ENCODE data around the gene SCAMP1.
A peak's percentile ranks its signal among the peaks of the same experiment; 100 is the strongest.

Gene SCAMP1

GRCh38 chr5:78359831-78360673, at the start of gene SCAMP1:
TSS of gene SCAMP1 (plus strand) at chr5:78360617. CDS start at chr5:78360672, 55 bp downstream.
- peak; percentile 41 to 94 (median 86) for DNase-seq

- no peak for DNase-seq
Measured at GRCh38 chr5:78317515-78317914, 42.9 kb upstream of the SCAMP1 start.

GRCh38 chr5:78318337-78318736, 42.1 kb upstream of the SCAMP1 start:
- no peak for DNase-seq

DNA sequence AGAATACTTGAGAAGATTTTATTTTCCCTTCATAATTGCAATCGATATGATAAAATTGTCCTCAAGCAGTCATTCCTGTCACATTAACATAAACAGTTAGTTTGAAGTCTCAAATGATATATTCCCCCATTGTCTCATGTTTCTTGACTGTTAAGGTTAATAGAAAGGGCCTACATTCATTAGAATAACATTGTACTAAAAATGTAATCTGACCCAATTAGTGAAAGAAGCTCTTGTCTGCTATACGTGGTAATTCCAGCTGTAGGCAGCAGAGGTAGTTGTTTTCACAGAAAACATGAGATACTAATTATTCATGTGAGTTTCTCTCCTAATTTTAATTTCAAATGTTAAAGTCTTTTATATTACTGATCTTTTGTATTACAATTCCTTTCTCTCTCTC, 40.0 kb upstream of the SCAMP1 start:
- peak in 2 of 58 donors; percentile 2 to 7 for DNase-seq

DNA sequence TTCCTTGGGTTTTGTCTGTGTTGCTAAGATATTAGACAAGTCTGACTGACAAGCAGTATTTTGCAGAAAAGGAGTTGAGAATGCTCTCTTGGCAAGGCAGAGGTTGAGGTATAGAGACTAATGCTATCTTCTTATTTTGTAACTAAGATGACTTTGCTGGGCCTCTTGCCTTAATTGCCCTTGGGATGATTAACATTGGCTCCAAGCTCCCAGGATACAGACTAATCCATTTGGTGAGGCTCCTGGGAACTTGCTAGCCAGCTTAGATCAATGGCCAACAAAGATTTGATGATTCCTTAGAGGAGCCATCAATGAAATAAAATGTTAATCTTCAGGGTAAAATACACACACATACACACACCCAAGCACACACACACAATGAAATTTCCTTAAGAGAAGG, 37.2 kb upstream of the SCAMP1 start:
- no peak for DNase-seq

DNA sequence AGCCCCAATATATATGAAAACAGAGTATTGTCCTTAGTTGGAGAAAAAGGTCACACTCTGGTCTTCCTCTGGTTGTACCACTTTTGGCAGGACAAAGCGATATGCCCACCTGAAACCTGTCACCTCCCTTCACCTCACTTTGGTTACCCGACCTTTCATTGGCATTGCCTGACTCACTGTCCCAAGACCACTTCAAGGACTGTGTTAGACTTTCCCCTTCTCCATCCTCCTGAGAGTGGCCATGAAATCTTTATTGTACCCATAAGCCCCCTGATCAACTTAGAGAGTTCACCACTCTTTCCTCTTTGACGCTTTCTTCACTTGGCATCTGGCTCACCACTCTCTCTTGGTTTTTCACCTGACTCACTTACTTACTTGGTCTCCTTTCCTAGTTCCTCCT, 33.5 kb upstream of the SCAMP1 start:
- no peak for DNase-seq

- DNase-seq = no peak
Measured at GRCh38 chr5:78327761-78328510, 32.5 kb upstream of the SCAMP1 start.

DNA sequence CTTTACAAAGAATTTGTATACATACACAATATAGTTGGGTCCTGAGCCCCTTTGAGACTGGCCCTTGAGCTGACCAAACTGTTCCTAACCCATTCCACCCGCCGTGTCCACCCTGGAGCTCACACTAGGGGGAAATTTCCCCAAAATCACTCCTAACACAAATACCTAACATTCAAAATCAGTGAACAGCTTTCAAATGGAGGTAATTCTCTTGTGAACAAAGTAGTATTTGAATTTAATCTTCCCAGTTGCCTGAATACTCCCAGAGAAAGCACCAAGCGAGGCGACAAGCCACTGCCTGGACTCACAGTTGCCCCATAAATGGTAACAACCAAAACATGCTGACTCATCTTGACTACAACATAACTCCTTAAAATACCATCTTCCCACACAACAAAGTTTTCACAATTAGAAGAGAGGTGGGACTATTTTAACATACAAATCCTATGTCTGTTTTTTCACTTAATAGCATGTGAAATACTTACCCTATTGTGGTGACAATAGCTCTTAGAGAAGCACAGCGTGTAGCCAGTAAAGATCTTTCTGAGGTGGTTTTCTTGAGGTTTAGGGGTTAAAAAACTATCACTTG, 31.7 kb upstream of the SCAMP1 start:
- DNase-seq = no peak

DNA sequence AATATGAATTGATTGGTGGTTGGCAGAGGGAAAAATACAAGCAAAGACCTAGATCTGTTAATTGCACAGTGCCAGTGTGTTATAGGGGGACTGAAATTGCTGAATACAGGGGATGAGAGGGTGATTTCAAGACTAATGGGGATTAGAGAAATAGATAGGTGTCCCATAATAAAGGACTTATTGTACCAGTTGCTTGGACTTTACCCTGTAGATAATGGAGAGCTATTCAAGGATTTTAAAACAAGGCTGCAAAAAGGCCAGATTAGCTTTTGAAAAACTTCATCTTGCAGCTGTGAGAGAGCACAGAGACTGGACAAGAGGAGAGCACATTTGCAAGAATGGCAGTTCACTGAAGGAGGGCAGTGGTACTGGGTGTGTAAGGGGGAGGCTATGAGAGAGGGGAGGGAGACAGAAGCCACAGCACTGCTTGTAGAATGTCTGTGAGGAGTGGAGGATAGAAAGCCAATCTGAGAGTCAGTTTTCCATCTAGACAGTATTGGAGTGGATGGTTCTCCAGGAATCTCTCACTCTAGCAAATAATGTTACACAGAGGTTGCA, 28.8 kb upstream of the SCAMP1 start:
- no peak for DNase-seq

DNA sequence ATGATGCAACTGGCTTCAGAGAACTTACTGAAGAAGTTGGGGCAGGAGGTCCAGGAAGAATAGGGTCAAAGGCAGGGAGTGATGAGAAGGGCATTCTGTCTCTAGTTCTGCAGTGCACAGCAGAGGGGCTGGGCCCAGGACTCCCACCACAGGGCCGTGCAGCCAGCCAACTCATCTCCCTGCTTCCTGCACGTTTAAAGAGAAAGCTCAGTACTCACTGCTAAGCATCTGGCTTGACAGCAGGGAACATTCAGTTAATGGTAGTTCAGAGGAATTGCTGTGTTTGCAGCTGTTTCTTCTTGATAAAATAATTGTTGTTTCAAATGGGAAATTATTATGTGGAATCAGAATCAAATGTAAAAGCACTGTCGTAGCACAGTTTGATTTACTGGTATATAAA, 25.6 kb upstream of the SCAMP1 start:
- DNase-seq = no peak

DNA sequence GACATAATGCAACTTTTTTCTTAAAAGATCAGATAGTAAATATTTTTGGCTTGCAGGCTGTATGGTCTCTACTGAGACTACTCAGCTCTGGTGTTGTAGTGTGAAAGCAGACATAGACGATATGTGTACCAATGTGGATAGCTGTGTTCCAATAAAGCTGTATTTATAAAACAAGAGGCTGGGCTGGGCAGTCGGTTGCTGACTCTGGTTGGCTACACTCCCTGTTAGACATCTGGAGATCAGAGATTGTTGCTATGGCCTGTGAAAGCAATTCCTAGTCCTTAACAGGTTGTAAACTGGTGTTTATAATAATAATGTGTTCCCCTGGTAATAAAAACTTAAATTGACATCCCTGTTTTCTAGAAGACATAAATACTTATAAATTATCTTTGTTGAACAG, 24.4 kb upstream of the SCAMP1 start:
- DNase-seq = no peak

- DNase-seq = no peak
Measured at GRCh38 chr5:78336698-78337097, 23.7 kb upstream of the SCAMP1 start.

DNA sequence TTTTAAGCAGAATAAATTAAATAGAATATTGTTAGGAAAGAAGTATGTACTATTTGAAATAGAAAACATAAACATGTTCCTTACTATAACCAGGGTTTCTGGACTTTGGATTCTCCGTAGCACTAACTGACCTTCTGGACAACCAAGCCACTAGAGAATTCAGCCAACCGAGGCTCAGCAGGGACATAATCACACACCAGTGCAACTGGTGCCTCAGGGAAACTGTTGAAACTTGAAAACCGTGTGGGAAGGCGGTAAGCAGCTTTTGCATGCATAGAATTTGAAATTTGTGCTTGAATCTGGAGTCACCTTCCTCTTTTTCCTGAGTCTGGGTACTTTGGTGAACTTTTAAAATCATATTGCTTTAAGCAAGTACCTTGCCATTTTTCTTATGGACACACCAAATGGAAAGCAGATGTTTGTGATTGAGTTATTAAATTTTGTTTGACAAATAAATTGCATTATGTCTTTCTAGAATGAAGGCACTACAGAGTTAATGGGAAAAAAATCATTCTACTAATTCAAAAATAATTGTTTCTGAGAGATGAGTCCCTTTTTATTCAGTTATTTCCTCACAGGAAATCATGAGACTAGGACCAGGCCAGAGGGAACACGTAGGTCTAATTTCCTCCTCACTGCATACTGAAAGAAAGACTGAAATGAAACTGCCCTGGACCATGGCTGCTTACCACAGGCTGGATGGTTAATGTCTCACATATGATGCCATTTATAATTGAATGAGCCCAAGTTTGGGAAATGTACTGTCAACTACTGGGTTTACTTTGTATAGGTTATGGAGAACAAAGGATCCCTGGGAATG, 20.6 kb upstream of the SCAMP1 start:
- no peak for DNase-seq

- DNase-seq = no peak
Measured at GRCh38 chr5:78341440-78341839, 19.0 kb upstream of the SCAMP1 start.

DNA sequence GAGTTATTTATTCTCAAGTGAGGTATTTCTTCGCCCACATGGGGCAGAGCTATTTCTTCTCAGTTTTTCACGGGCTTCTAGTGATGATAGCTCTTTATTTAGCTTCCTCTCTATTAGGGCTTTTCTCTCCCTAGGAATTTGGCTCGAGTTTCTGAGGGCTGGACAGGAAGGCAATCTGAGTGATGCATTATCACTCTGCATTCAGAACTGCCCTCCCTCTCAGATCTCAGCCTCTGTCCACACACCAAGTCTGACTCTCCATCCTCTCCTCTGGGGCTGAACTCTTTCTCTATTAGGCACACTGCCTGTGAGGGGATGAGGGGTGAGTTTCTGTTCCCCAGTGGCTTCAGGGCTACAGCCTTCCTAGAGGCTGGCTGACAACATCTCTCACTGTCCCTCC, 14.9 kb upstream of the SCAMP1 start:
- no peak for DNase-seq

- DNase-seq = no peak
Measured at GRCh38 chr5:78353520-78353919, 6.9 kb upstream of the SCAMP1 start.

GRCh38 chr5:78354066-78354670, 6.2 kb upstream of the SCAMP1 start:
- DNase-seq = no peak

- DNase-seq = no peak
Measured at GRCh38 chr5:78355561-78355960, 4.9 kb upstream of the SCAMP1 start.

GRCh38 chr5:78359455-78359830, 974 bp upstream of the SCAMP1 start:
- peak in 1 of 58 donors; percentile 12 for DNase-seq

DNA sequence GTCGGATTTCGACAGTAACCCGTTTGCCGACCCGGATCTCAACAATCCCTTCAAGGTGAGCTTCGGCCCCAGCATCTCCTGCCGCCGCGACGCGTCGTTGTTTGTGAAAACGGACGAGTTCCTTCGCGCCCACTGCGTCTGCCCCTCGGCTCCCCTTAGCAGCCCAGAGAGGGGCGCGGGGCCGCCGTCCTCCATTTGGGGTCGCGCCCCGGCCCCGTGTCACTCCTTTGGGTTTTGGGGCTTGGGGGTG, 182 bp downstream of the SCAMP1 start:
- peak in 2 of 58 donors; percentile 44 to 53 for DNase-seq
